Measurements from ENCODE around the gene CD244. TPM values are rescaled to one million over a fixed set of nuclear protein-coding genes. Genes with fewer than 3 reads are reported as not detected.

CD244 gene
- total RNA-seq, 3 donors from 2014 or later (not counting 1 experiment from before 2014, with no cell fraction given) = 131 to 193 (median 150) TPM

DNA sequence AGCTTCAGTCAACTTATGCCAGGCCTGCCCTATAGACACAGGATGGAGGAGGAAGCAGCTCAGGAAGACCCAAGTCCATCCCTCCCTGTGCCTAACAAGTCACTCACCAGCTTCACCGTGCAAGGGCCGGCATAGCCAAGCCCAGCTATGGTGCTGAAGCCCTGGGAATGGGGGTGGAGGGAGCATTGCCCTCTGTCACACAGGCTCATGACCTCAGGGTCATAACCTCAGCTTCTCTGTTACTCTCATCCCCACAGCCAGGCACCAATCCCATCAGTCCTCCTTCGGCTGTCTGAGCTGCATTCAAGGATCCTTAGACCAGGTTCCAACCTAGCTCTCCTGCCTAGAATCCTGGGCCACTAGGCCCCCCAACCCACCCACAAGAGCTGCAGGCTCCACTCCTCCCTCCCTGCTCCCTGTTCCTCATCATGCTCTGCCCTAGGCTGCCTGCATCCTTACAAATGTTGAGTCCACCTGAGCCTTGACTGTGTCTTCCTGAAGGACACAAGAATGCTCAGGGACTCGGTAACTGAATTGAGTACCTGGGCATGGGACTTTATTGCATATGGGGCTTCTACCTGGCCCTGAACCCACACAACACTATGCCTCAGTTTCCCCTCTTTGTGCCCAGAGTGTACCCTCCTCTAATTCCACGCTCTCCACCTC is 1.7 kb downstream of the CD244 start:
- 69% methylated on average over 3 of the region's 5 CpGs for WGBS (ENCODE audit: insufficient coverage)
- no peak for ATAC-seq
- Histone ChIP-seq H3K4me1 (ENCODE audit: control insufficient read depth, insufficient read depth, low read length) (peaks cover 73% of the 10 kb centered on the region), H3K36me3 (ENCODE audit: control insufficient read depth, insufficient read depth, low read length) (peaks cover 12% of the 10 kb centered on the region), H3K9me3 (ENCODE audit: control insufficient read depth, insufficient read depth, low read length) (no peaks in the 10 kb centered on the region), H3K27ac (ENCODE audit: low read length) (peak overlapping the region; percentile 74), H3K4me3 (ENCODE audit: low read length) (peak overlapping the region; percentile 66), H3K27me3 (ENCODE audit: control insufficient read depth, insufficient read depth, low read length) (no peaks in the 10 kb centered on the region)
- Mint-ChIP-seq H3K27ac (peak overlapping the region in 1 of 2 donors; percentile 93), H3K9me3 (no peaks in the 10 kb centered on the region), H3K4me3 (peak overlapping the region; percentile 96), H3K27me3 (ENCODE audit: low read depth in 2 of 2) (no peaks in the 10 kb centered on the region), H3K4me1 (peaks cover 54 to 64% of the 10 kb centered on the region in 2 donors), H3K36me3 (peaks cover 7% of the 10 kb centered on the region)
- TF ChIP-seq, protein P1, sequence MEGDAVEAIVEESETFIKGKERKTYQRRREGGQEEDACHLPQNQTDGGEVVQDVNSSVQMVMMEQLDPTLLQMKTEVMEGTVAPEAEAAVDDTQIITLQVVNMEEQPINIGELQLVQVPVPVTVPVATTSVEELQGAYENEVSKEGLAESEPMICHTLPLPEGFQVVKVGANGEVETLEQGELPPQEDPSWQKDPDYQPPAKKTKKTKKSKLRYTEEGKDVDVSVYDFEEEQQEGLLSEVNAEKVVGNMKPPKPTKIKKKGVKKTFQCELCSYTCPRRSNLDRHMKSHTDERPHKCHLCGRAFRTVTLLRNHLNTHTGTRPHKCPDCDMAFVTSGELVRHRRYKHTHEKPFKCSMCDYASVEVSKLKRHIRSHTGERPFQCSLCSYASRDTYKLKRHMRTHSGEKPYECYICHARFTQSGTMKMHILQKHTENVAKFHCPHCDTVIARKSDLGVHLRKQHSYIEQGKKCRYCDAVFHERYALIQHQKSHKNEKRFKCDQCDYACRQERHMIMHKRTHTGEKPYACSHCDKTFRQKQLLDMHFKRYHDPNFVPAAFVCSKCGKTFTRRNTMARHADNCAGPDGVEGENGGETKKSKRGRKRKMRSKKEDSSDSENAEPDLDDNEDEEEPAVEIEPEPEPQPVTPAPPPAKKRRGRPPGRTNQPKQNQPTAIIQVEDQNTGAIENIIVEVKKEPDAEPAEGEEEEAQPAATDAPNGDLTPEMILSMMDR (IDR thresholded peaks at IDR 0.05) = no peak
- intact Hi-C loops (cut with micrococcal nuclease) = loop anchor here (5.0 kb wide), 1 partner anchor 64 kb away; the partner anchor contains the start of gene LY9
- DNase-seq = no peak

DNA sequence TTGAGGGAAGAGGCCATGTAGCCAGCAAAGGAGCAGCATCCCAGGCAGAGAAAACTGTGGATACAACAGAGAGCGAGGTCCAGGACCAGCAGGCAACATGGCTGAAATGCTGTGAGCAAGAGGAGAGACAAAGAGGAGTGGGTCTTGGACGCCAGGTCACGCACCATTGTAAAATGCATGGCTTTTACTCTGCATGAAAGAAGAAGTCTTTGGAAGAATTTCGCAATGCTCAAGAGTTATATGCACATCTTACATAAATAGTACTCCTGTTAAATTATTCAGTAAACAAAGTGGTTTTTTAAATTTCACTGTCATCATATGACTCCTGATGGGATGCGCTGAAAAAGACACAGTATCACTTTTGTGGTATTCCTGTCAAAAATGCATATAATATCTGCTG is 3.5 kb downstream of the CD244 start:
- TF ChIP-seq, protein P1 (IDR thresholded peaks at IDR 0.05) = no peak

DNA sequence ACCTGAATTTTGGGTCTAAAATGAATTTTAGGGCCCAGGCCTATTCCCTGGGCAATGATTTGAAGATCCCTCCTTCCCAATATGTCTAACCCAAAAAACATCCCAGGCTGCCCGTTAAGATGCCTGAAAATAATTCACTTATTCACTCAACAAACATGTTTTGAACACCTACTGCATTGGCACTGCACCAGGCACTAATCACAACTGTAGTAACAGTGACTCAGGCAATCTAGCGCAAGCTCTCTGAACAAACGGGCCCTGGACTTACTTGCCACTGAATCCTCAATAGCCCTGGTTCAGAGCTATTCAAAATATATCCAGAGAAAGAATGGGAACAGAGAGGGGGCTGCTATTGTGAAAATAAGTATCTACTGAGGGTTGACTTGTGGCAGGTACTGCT is 4.2 kb downstream of the CD244 start:
- Mint-ChIP-seq H3K9me3 (no peaks in the 10 kb centered on the region), H3K27me3 (ENCODE audit: low read depth in 2 of 2) (no peaks in the 10 kb centered on the region), H3K36me3 (peaks cover 10% of the 10 kb centered on the region), H3K4me3 (peak overlapping the region; percentile 85), H3K27ac (no peak overlapping the region), H3K4me1 (peaks cover 52 to 53% of the 10 kb centered on the region in 2 donors)
- ATAC-seq = no peak
- TF ChIP-seq, protein P1 (IDR thresholded peaks at IDR 0.05) = no peak
- H3K9me3 ChIP-seq (ENCODE audit: control insufficient read depth, insufficient read depth, low read length) = no peaks in the 10 kb centered on the region
- peak overlapping the region; percentile 30 for H3K27ac ChIP-seq (ENCODE audit: low read length)
- no peak for DNase-seq
- no peaks in the 10 kb centered on the region for H3K27me3 ChIP-seq (ENCODE audit: control insufficient read depth, insufficient read depth, low read length)
- WGBS (ENCODE audit: insufficient coverage) = 38% methylated on average over 3 of the region's 3 CpGs
- intact Hi-C loops (cut with micrococcal nuclease) = no loop called here
- no peak overlapping the region for H3K4me3 ChIP-seq (ENCODE audit: low read length)
- H3K4me1 ChIP-seq (ENCODE audit: control insufficient read depth, insufficient read depth, low read length) = peaks cover 85% of the 10 kb centered on the region
- peaks cover 19% of the 10 kb centered on the region for H3K36me3 ChIP-seq (ENCODE audit: control insufficient read depth, insufficient read depth, low read length)

More for the DNA sequence above, 3.5 kb downstream of the CD244 start:
- H3K4me1 ChIP-seq (ENCODE audit: control insufficient read depth, insufficient read depth, low read length) = peaks cover 86% of the 10 kb centered on the region
- no peak for DNase-seq
- intact Hi-C loops (cut with micrococcal nuclease) = no loop called here
- no peaks in the 10 kb centered on the region for H3K9me3 ChIP-seq (ENCODE audit: control insufficient read depth, insufficient read depth, low read length)
- H3K27me3 ChIP-seq (ENCODE audit: control insufficient read depth, insufficient read depth, low read length) = no peaks in the 10 kb centered on the region
- Mint-ChIP-seq H3K9me3 (no peaks in the 10 kb centered on the region), H3K27me3 (ENCODE audit: low read depth in 2 of 2) (no peaks in the 10 kb centered on the region), H3K4me3 (peak overlapping the region; percentile 85), H3K36me3 (peaks cover 7% of the 10 kb centered on the region), H3K27ac (no peak overlapping the region), H3K4me1 (peaks cover 52 to 60% of the 10 kb centered on the region in 2 donors)
- no peak overlapping the region for H3K27ac ChIP-seq (ENCODE audit: low read length)
- ATAC-seq = no peak
- no peak overlapping the region for H3K4me3 ChIP-seq (ENCODE audit: low read length)
- 78% methylated on average over 4 of the region's 5 CpGs for WGBS (ENCODE audit: insufficient coverage)
- H3K36me3 ChIP-seq (ENCODE audit: control insufficient read depth, insufficient read depth, low read length) = peaks cover 19% of the 10 kb centered on the region
